ENCODE measurements around the gene ANXA6.

- no peak for TF ChIP-seq BACH2 (CRISPR knock-in tag; IDR thresholded peaks at IDR 0.05; ENCODE audit: borderline replicate concordance)
- TF ChIP-seq ZFP3 (CRISPR knock-in tag; IDR thresholded peaks at IDR 0.05), result no peak
- no peak for TF ChIP-seq CREB5 (CRISPR knock-in tag; IDR thresholded peaks at IDR 0.05; ENCODE audit: low read depth)
- TF ChIP-seq PATZ1 (CRISPR knock-in tag; IDR thresholded peaks at IDR 0.05; ENCODE audit: borderline replicate concordance), result no peak
- no peak for TF ChIP-seq ZNF565 (CRISPR knock-in tag; conservative IDR thresholded peaks at IDR 0.05; ENCODE audit: low read depth)
- no peak for TF ChIP-seq ZNF70 (CRISPR knock-in tag; IDR thresholded peaks at IDR 0.05)
- TF ChIP-seq TCF4 (CRISPR knock-in tag; IDR thresholded peaks at IDR 0.05; ENCODE audit: borderline replicate concordance), result no peak
Measured at GRCh38 chr5:151156507-151157420, 815 bp downstream of the ANXA6 start.

All from SK-N-SH treated with all-trans-retinoic acid at 6 μM for 48 hours (cell line).